HepG2 (cell line): Measurements from ENCODE around the gene SHC1. TPM values are rescaled to one million over a fixed set of nuclear protein-coding genes. Genes with fewer than 3 reads are reported as not detected.

ENCODE experiments used
- ATAC-seq: fragments of 200-7000 bp; cut with Tn5 transposase; 3 replicates; pipeline ENCODE4 v1.9.1; 2020; ENCODE audit warnings: mild to moderate bottlenecking, moderate library complexity
- BruUV-seq: library from RNA; stranded (reverse); fragments of 400-500 nt; replicated peaks from 2 replicates; lab custom pipeline; 2021; lab: Mats Ljungman, UMichigan
- CTCF ChIA-PET: fragments of 300-600 bp; formaldehyde crosslinking; extraction: SDS; loops from one replicate; lab custom pipeline; 2021; ENCODE audit warnings: low total read pairs, inconsistent platforms, low intra/inter-chr PET ratio; lab: Yijun Ruan, JAX
- POLR2A ChIA-PET: fragments of 350-600 bp; sonication (Branson Sonifier 250); formaldehyde crosslinking; loops from one replicate; lab custom pipeline; 2020; ENCODE audit warnings: antibody characterized with exemption, inconsistent platforms; lab: Yijun Ruan, JAX
- DNase-seq: peaks from one replicate; pipeline ENCODE4 v3.0.0-alpha.2; 2015; ENCODE audit warnings: low spot score
- FAIRE-seq: peaks from 3 replicates; lab custom pipeline; 2011; peaks lifted over from hg19 to GRCh38; lab: Jason Lieb, UNC
- H2AFZ ChIP-seq: one replicate; pipeline ENCODE4 v1.6.1; 2011; ENCODE audit warnings: low read length, inconsistent platforms
- H3K27ac ChIP-seq: fragments of 300-600 bp; 3 replicates; pipeline ENCODE4 v1.8.0; 2011; ENCODE audit warnings: mixed run types, mild to moderate bottlenecking, mixed read lengths, low read length, inconsistent platforms; ENCODE audit not compliant: insufficient read depth; ENCODE audit errors: extremely low read length
- H3K27me3 ChIP-seq, 2 experiments: fragments of 200-600 bp in 1 of 2; 2 replicates in 1 of 2; 3 replicates in 1 of 2; pipeline versions ENCODE4 v1.6.0 to v1.8.0; 2011; ENCODE audit warnings: low read length in 2 of 2, mild to moderate bottlenecking in 2 of 2, moderate library complexity in 2 of 2, inconsistent platforms in 1 of 2; ENCODE audit not compliant: insufficient read depth in 2 of 2, control insufficient read depth in 1 of 2
- H3K36me3 ChIP-seq, 2 experiments: fragments of 200-600 bp in 1 of 2; replicated peaks in 1 of 2; 2 replicates in 1 of 2; 3 replicates in 1 of 2; pipeline versions ENCODE4 v1.5.1 to v1.8.0; 2011; ENCODE audit warnings: low read length in 2 of 2, inconsistent platforms in 1 of 2; ENCODE audit not compliant: insufficient read depth in 2 of 2, control insufficient read depth in 1 of 2
- H3K4me1 ChIP-seq: 2 replicates; pipeline ENCODE4 v1.5.1; 2012; ENCODE audit warnings: low read length, inconsistent platforms; ENCODE audit not compliant: insufficient read depth
- H3K4me2 ChIP-seq: 2 replicates; pipeline ENCODE4 v1.6.0; 2011; ENCODE audit warnings: low read depth, low read length, inconsistent platforms
- H3K4me3 ChIP-seq, 3 experiments: fragments of 200-600 bp in 1 of 3; sonication (generic), shearing (Covaris generic) in 1 of 3; replicated peaks in 1 of 3; 2 replicates each; pipeline ENCODE4 v1.5.1; 2011 to 2016; ENCODE audit warnings: low read length in 3 of 3, inconsistent platforms in 2 of 3, low read depth in 2 of 3, mild to moderate bottlenecking in 2 of 3, control low read depth in 1 of 3, mixed read lengths in 1 of 3; ENCODE audit not compliant: insufficient read depth in 1 of 3
- H3K79me2 ChIP-seq: one replicate; pipeline ENCODE4 v1.6.1; 2011; ENCODE audit warnings: low read length, inconsistent platforms; ENCODE audit not compliant: insufficient read depth
- H3K9ac ChIP-seq: 2 replicates; pipeline ENCODE4 v1.6.0; 2011; ENCODE audit warnings: mild to moderate bottlenecking, low read depth, low read length, inconsistent platforms; ENCODE audit not compliant: insufficient read depth
- H3K9me3 ChIP-seq: 2 replicates; pipeline ENCODE4 v1.5.1; 2012; ENCODE audit warnings: mild to moderate bottlenecking, low read length
- H4K20me1 ChIP-seq: 2 replicates; pipeline ENCODE4 v1.6.0; 2011; ENCODE audit warnings: inconsistent platforms, mild to moderate bottlenecking, low read length, moderate library complexity; ENCODE audit not compliant: insufficient read depth
- CEBPZ ChIP-seq: IDR thresholded peaks from 2 replicates; pipeline ENCODE4 v1.6.1; 2012; ENCODE audit warnings: low read length, improper control_type of control experiment
- HNF4A ChIP-seq: sonication (generic); formaldehyde crosslinking; IDR thresholded peaks from 2 replicates; pipeline ENCODE4 v1.4.0; 2020; ENCODE audit warnings: missing genetic modification reagents
- NFKB2 ChIP-seq: sonication (generic); formaldehyde crosslinking; IDR thresholded peaks from 2 replicates; pipeline ENCODE4 v1.4.0; 2020; ENCODE audit warnings: missing genetic modification reagents, borderline replicate concordance
- SRSF1 ChIP-seq: fragments of 200-400 bp; formaldehyde crosslinking; optimal IDR thresholded peaks from 2 replicates; pipeline ENCODE3; 2017; ENCODE audit warnings: mild to moderate bottlenecking, low read depth, low read length, moderate library complexity
- ZBED4 ChIP-seq: sonication (generic); formaldehyde crosslinking; IDR thresholded peaks from 2 replicates; pipeline ENCODE4 v1.4.0; 2020; ENCODE audit warnings: missing genetic modification reagents, borderline replicate concordance
- ZFP90 ChIP-seq: sonication (generic); formaldehyde crosslinking; IDR thresholded peaks from 2 replicates; pipeline ENCODE4 v1.8.0; 2022; ENCODE audit warnings: missing genetic modification reagents, mild to moderate bottlenecking, inconsistent platforms, borderline replicate concordance
- ZNF232 ChIP-seq: sonication (generic); formaldehyde crosslinking; IDR thresholded peaks from 2 replicates; pipeline ENCODE4 v1.4.0; 2020; ENCODE audit warnings: missing genetic modification reagents, borderline replicate concordance
- ZNF720 ChIP-seq: sonication (generic); formaldehyde crosslinking; IDR thresholded peaks from 2 replicates; pipeline ENCODE4 v1.4.0; 2020; ENCODE audit warnings: missing genetic modification reagents
- WGBS: methylation state at CpG from one replicate; pipeline ENCODE4 v1.1.6; 2017; ENCODE audit warnings: low lambda C conversion rate; 5-methylcytosine and 5-hydroxymethylcytosine counted together
- in situ Hi-C: cut with HindIII; loops from 2 replicates; pipeline ENCODE4 v1.10.0; 2017; ENCODE audit warnings: low pct_unique_long_range_greater_than_20kb; ENCODE audit not compliant: extremely low pct_ligation_motif_present
- intact Hi-C: fragments of 100-400 bp; cut with micrococcal nuclease; formaldehyde crosslinking; loops from one replicate; pipeline ENCODE4 v1.10.0; 2022; ENCODE audit not compliant: unreplicated experiment
- polyA plus RNA-seq, 8 experiments: library from polyadenylated mRNA; depleted of rRNA in 3 of 8; stranded (reverse) in 7 of 8; unstranded in 1 of 8; fragments of >200 nt; fragmentation: Illumina TruSeq in 4 of 8; extraction: Trizol in 4 of 8; gene quantifications; 2 replicates each; pipeline versions ENCODE4 v1.2.1 to v1.2.3, GENCODE V29; 2011 to 2016; ENCODE audit warnings: low read depth in 4 of 8, missing spikeins in 1 of 8, mixed read lengths in 1 of 8; ENCODE audit not compliant: insufficient read depth in 1 of 8
- total RNA-seq, 5 experiments: library from RNA; depleted of rRNA; stranded (reverse); fragments of >200 nt; fragmentation: Illumina TruSeq; extraction: Trizol; gene quantifications; 2 replicates each; pipeline ENCODE4 v1.2.3, GENCODE V29; 2016; ENCODE audit warnings: low read depth in 1 of 5

SHC1 gene
- total and polyA plus RNA-seq, 2 of the 13 experiments (the other 11 are each of a cell fraction or from before 2014, with no cell fraction given): 52.0 to 137 TPM

GRCh38 chr1:154982897-154983648 is 12.5 kb upstream of the SHC1 start, which contains the start of gene FLAD1 (continued):
- TF ChIP-seq ZBED4 (no peak), ZFP90 (no peak), NFKB2 (no peak), ZNF232 (CRISPR knock-in tag) (peak; percentile 42; the same call in 1 of the 2 replicates), HNF4A (CRISPR knock-in tag) (no peak; the same call in 1 of the 2 replicates)

- H3K4me3 ChIP-seq: peak overlapping the region; percentile 33 to 59 (median 35); a peak in 5 of 6 replicates
- no peak for TF ChIP-seq CEBPZ
- no peak for TF ChIP-seq ZNF720 (CRISPR knock-in tag)
- TF ChIP-seq SRSF1: no peak
These were observed 11.8 kb upstream of the SHC1 start for GRCh38 chr1:154982341-154982740.

More at GRCh38 chr1:154982341-154982740, 11.8 kb upstream of the SHC1 start:
- in situ Hi-C loops: loop anchor here (5.0 kb wide), 1 partner anchor 80 kb away; the partner anchor contains the start of gene EFNA4
- POLR2A ChIA-PET: no interaction called here
- Histone ChIP-seq H3K79me2 (peaks cover 37% of the 10 kb centered on the region), H3K36me3 (peaks cover 2 to 18% of the 10 kb centered on the region in 2 experiments), H2AFZ (no peak overlapping the region), H4K20me1 (no peaks in the 10 kb centered on the region), H3K4me2 (peak overlapping the region; percentile 73), H3K27ac (peak overlapping the region; percentile 60), H3K9ac (peak overlapping the region; percentile 72), H3K4me1 (peaks cover 34% of the 10 kb centered on the region), H3K9me3 (no peaks in the 10 kb centered on the region), H3K27me3 (no peaks in the 10 kb centered on the region)
- WGBS: 78% methylated on average over 6 of the region's 6 CpGs
- no peak for ATAC-seq
- CTCF ChIA-PET: no interaction called here
- FAIRE-seq: no peak
- BruUV-seq: TSS peak; percentile 99
- intact Hi-C loops: no loop called here
- DNase-seq: no peak
